GM18517 (cell line): Measurements from ENCODE around the gene STOM.

Experiments
- ATAC-seq: cut with Tn5 transposase; IDR thresholded peaks from one replicate; pipeline ENCODE4 v1.9.1; 2021; ENCODE audit warnings: mild to moderate bottlenecking, moderate library complexity; ENCODE audit not compliant: unreplicated experiment

The STOM gene

GRCh38 chr9:121349009-121349408 lies 21.0 kb downstream of the STOM start:
- ATAC-seq, result no peak

GRCh38 chr9:121348221-121348620 lies 21.8 kb downstream of the STOM start:
- ATAC-seq, result no peak

GRCh38 chr9:121345070-121345469 lies 25.0 kb downstream of the STOM start:
- ATAC-seq, result no peak

- no peak for ATAC-seq
Observed at GRCh38 chr9:121344184-121344583, 25.9 kb downstream of the STOM start.

GRCh38 chr9:121340676-121341392 lies 29.2 kb downstream of the STOM start:
- ATAC-seq, result peak; percentile 86

GRCh38 chr9:121339437-121339836 lies 30.6 kb downstream of the STOM start:
- no peak for ATAC-seq

GRCh38 chr9:121336665-121337064 lies 33.4 kb downstream of the STOM start:
- ATAC-seq, result no peak

- ATAC-seq, result no peak
Observed at GRCh38 chr9:121333950-121334773, 35.9 kb downstream of the STOM start.

GRCh38 chr9:121331992-121332685 lies 37.9 kb downstream of the STOM start:
- no peak for ATAC-seq

GRCh38 chr9:121331549-121331948 lies 38.5 kb downstream of the STOM start:
- no peak for ATAC-seq

GRCh38 chr9:121328876-121329681 lies 41.0 kb downstream of the STOM start:
- ATAC-seq, result no peak

GRCh38 chr9:121328476-121328875 lies 41.6 kb downstream of the STOM start:
- ATAC-seq, result no peak

- no peak for ATAC-seq
Observed at GRCh38 chr9:121326901-121327613, 43.0 kb downstream of the STOM start.

GRCh38 chr9:121326130-121326838 lies 43.8 kb downstream of the STOM start:
- ATAC-seq, result no peak

- ATAC-seq, result no peak
Observed at GRCh38 chr9:121325387-121325786, 44.7 kb downstream of the STOM start.

- no peak for ATAC-seq
Observed at GRCh38 chr9:121324755-121325154, 45.3 kb downstream of the STOM start.

GRCh38 chr9:121324316-121324715 lies 45.7 kb downstream of the STOM start:
- no peak for ATAC-seq

GRCh38 chr9:121323449-121324151 lies 46.5 kb downstream of the STOM start:
- no peak for ATAC-seq
